LHCN-M2 (cell line): ENCODE data around the gene LRRIQ3. TPM values are rescaled to one million over a fixed set of nuclear protein-coding genes. Genes with fewer than 3 reads are reported as not detected.
"Not testable (repeated sequence)": the region's sequence is repeated elsewhere in the genome, so short reads cannot be mapped to it uniquely, and the experiment has no call there.

ENCODE experiments used
- DNase-seq: peaks from one replicate; pipeline ENCODE4 v3.0.0-alpha.2; 2012; ENCODE audit warnings: low read depth
- polyA plus RNA-seq: library from polyadenylated mRNA; unstranded; fragments of >200 nt; gene quantifications from one replicate; pipeline ENCODE4 v1.2.1, GENCODE V29; 2012; ENCODE audit warnings: missing spikeins
- total RNA-seq: library from RNA; depleted of rRNA; stranded (reverse); fragments of >200 nt; gene quantifications from 2 replicates; pipeline ENCODE4 v1.2.3, GENCODE V29; 2014; rRNA removed

Gene LRRIQ3
- 1.8 and 2.8 TPM in 2 replicates for total RNA-seq
- 0.63 TPM for polyA plus RNA-seq

GRCh38 chr1:74197657-74198552 lies at the start of gene LRRIQ3, which contains the start of gene FPGT:
LRRIQ3 (minus strand) TSS chr1:74198176; CDS start chr1:74183684, 14,492 bp downstream.
FPGT (plus strand) TSS chr1:74198242; CDS start chr1:74198279, 37 bp downstream.
- peak; percentile 94 for DNase-seq

GRCh38 chr1:74246315-74246714 lies 48.3 kb upstream of the LRRIQ3 start:
- DNase-seq: peak; percentile 1

- DNase-seq: no peak
These were observed 47.3 kb upstream of the LRRIQ3 start for GRCh38 chr1:74245168-74245772.

- no peak for DNase-seq
These were observed 39.8 kb upstream of the LRRIQ3 start for GRCh38 chr1:74237787-74238186.

- no peak for DNase-seq
These were observed 39.1 kb upstream of the LRRIQ3 start for GRCh38 chr1:74237035-74237434.

GRCh38 chr1:74236440-74236839 lies 38.5 kb upstream of the LRRIQ3 start:
- DNase-seq: no peak

- no peak for DNase-seq
These were observed 37.2 kb upstream of the LRRIQ3 start, which contains the start of gene TNNI3K for GRCh38 chr1:74235153-74235552. TNNI3K (plus strand) TSS chr1:74235387; CDS start chr1:74235452, 65 bp downstream.

GRCh38 chr1:74223453-74223852 lies 25.5 kb upstream of the LRRIQ3 start:
- no peak for DNase-seq

- DNase-seq: no peak
These were observed 24.7 kb upstream of the LRRIQ3 start for GRCh38 chr1:74222701-74223100.

- no peak for DNase-seq
These were observed 17.3 kb upstream of the LRRIQ3 start for GRCh38 chr1:74215229-74215628.

GRCh38 chr1:74205266-74205665 lies 7.3 kb upstream of the LRRIQ3 start:
- no peak for DNase-seq

- DNase-seq: no peak
These were observed 1.5 kb upstream of the LRRIQ3 start for GRCh38 chr1:74199504-74199903.

GRCh38 chr1:74197255-74197654 lies 721 bp downstream of the LRRIQ3 start:
- no peak for DNase-seq

- DNase-seq: no peak
These were observed 2.6 kb downstream of the LRRIQ3 start for GRCh38 chr1:74195339-74195738.

- peak; percentile 54 for DNase-seq
These were observed 4.1 kb downstream of the LRRIQ3 start for GRCh38 chr1:74193908-74194307.

- peak; percentile 30 for DNase-seq
These were observed 17.5 kb downstream of the LRRIQ3 start for GRCh38 chr1:74180490-74180889.

GRCh38 chr1:74174423-74174822 lies 23.6 kb downstream of the LRRIQ3 start:
- not testable (repeated sequence) for DNase-seq

GRCh38 chr1:74162333-74162732 lies 35.6 kb downstream of the LRRIQ3 start:
- DNase-seq: no peak

GRCh38 chr1:74161497-74161896 lies 36.5 kb downstream of the LRRIQ3 start:
- DNase-seq: peak; percentile 1

GRCh38 chr1:74160046-74160445 lies 37.9 kb downstream of the LRRIQ3 start:
- no peak for DNase-seq

GRCh38 chr1:74145086-74145485 lies 52.9 kb downstream of the LRRIQ3 start:
- no peak for DNase-seq

GRCh38 chr1:74117370-74117769 lies 80.6 kb downstream of the LRRIQ3 start:
- not testable (repeated sequence) for DNase-seq

- DNase-seq: no peak
These were observed 84.6 kb downstream of the LRRIQ3 start for GRCh38 chr1:74113333-74113732.
